T-helper 2 cell treated with Interferon-gamma antibody and Interleukin-4, amounts not matched to agents 100 ng/mL and 5 ng/mL, for 36 hours (primary cell): ENCODE measurements around the gene ESR2. TPM values are rescaled to one million over a fixed set of nuclear protein-coding genes. Genes with fewer than 3 reads are reported as not detected.

Experiments used
- intact Hi-C: fragments of 100-400 bp; cut with micrococcal nuclease; formaldehyde crosslinking; loops from one replicate; pipeline ENCODE4 v1.15.1; 2023
- total RNA-seq: library from RNA; stranded (reverse); gene quantifications from 2 replicates; pipeline ENCODE4 v1.2.3, GENCODE V29; 2022

Gene ESR2
- total RNA-seq, 1 donor from 2014 or later = 0.25 TPM

GRCh38 chr14:64272019-64272418, 22.2 kb downstream of the ESR2 start:
- intact Hi-C loops = no loop called here

GRCh38 chr14:64266239-64266638, 27.9 kb downstream of the ESR2 start:
- intact Hi-C loops = loop anchor here (1.0 to 10.0 kb wide), 3 partner anchors 14 to 621 kb away; partner anchors contain the start of gene WDR89

DNA sequence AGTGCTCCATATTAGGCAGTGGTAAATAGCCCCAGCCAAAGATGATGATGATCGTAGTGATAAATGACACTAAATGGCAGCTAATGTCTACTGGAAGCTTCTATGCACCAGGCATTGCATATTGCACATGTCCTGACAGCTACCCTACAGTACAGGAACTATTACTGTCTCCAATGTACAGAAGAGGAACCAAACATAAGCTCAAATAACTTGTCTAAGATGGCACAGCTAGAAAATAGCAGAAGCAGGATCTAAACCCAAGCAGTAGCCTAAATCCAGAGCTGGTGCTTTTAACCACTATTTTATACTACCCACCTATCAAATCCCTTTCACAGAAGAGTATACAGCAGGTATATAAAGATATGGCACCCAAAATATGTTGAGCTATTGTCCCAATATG, 28.9 kb downstream of the ESR2 start:
- intact Hi-C loops = loop anchor here (10.0 kb wide), 1 partner anchor 620 kb away; the partner anchor contains the start of gene WDR89

DNA sequence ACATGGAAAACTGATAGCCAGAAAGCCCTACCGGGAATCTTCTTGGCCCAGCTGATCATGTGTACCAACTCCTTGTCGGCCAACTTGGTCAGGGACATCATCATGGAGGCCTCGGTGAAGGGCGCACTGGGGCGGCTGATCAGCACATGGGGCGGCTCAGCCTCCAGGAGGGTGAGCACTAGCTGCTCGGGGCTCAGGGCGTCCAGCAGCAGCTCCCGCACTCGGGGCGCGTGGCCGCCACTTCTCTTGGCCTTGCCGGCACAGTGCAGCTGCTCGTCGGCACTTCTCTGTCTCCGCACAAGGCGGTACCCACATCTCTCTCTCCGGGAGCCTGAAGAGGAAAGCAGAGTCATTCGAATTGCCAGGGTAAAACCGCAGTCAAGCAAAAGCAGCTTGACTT, 33.8 kb downstream of the ESR2 start:
- intact Hi-C loops = loop anchor here (10.0 kb wide), 1 partner anchor 616 kb away; the partner anchor contains the start of gene WDR89

GRCh38 chr14:64255756-64256155, 38.4 kb downstream of the ESR2 start:
- intact Hi-C loops = no loop called here

GRCh38 chr14:64253672-64254071, 40.5 kb downstream of the ESR2 start:
- intact Hi-C loops = no loop called here

DNA sequence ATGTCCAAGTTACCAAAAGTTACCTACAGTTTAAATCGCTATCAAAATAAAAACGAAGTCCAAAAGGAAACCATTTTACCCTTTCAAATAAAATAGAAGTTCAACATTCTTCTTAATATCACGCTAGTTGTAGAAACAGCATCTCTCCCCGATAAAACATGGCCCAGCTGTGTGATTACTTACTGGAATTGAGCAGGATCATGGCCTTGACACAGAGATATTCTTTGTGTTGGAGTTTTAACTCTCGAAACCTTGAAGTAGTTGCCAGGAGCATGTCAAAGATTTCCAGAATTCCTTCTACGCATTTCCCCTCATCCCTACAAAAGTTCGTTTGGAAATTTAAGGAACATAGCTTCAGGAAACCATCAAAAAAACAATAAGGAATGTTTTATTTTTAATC, 44.8 kb downstream of the ESR2 start:
- intact Hi-C loops = no loop called here

DNA sequence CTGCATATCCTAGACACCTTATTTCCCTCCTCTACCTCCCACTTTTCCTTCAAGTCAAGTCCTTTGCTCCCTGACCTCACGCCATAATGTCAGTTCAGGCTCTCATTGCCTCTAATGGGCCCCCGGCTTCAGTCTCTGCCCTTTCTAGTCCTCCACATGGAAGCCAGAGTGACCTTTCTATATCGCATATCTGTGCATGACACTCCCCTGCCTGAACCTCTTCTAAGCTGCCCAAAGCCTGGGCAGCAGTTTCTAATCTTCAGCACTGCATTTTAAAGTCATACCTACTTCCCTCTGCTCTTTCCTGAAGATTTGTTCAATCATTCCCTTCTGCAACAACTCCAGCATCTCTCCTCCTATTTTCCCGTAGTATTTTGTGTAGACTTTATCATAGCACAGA, 45.5 kb downstream of the ESR2 start:
- intact Hi-C loops = no loop called here

GRCh38 chr14:64247195-64247594, 47.0 kb downstream of the ESR2 start:
- intact Hi-C loops = no loop called here

DNA sequence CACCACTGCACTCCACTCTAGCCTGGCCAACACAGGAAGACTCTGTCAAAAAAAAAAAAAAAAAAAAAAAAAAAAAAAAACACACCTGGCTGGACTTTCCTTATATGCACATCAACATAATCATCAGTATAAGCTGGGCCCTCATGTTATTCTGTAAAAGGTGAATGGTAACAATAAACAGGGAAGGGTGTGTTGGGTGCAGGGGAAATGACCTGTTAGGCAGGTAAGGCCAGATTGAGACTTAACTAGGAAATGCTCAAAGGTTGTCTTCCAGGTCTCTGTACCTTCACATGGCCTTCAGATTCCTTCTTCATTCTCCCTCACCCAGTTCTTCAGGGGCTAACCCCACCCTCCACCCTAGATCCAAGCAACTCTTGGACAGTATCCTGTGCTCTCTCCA, 47.5 kb downstream of the ESR2 start:
- intact Hi-C loops = no loop called here

DNA sequence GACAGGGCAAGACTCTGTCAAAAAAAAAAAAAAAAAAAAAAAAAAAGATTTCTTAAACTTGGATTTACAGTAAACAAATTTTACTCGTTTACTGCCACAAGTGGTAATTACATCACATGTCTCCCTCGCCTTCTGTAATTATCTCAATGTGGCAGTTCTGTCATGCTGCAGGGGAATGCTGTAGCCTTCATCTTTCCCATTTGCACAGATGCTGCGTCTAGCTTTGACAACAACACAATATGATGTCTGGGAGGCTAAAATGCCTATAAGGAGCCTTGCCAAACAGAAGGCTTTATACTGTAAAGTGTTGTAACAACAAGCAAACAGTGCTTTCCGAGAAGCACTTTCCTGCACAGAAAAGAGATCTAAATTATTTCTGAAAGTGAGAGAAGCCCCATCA, 48.7 kb downstream of the ESR2 start:
- intact Hi-C loops = no loop called here

GRCh38 chr14:64244279-64244678, 49.9 kb downstream of the ESR2 start:
- intact Hi-C loops = no loop called here

GRCh38 chr14:64238631-64239030, 55.5 kb downstream of the ESR2 start:
- intact Hi-C loops = no loop called here

DNA sequence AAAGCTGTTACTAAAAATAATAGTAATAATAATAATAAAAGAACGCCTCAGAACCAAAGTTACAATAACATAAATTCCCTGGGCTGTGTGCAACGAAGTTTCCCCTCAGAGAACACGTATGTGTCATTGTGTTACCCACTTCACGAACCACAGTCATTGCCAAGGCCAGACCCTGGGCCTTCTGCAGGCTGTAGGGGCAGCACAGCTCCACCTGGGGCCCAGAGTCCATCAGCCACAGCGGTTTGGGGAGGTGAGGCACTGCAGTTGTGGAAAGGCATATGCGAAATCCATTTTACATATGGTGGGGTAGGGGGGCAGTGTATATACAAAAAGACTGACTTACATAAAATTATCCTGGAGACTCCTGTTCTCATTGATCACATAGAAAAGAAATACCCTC, 56.1 kb downstream of the ESR2 start:
- intact Hi-C loops = no loop called here

DNA sequence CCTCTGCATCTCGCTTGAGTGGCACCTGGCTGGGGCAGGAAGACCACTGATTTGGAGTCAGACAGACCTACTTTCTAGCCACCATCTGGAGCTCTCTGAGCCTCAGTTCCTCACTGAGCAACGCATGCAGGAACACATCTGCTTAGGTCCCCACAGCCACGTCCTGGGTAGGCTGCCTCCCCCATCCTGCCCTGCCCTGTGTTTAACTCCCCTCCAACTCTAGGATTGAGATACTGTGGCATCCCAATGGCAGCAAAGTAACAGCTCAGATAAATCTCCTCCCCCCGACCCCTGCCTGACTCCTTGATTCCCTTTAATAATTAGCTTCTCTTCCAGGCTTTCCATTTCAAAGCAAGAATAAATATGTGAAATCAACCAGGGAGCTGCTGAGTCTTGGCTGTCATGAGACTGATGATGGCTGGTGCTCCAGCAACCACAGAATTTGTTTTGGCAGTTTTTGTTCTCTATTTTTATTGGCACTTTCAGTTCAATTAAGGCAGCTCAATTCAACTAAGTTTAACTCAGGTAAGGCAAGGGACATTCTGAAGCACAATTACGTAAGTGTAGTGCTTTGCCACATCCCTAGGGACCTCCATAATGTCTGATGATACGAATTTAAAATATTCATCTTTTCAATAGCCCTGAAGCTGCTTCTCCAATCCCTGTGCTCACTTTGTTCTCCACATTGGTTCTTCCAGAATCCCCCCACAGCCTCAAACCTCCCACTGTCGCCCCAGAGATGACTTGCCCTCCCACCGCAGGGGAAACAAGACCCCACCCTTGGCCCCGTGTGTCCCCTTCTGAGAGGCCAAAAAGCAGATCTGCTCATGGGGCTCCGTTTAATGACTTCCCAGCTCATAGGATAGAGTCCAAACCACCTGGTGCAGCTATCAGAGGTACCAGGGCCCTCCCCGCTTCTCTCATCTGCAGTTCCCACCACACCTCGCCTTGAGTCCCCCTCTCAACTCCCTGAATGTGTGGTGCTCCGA, 58.2 kb downstream of the ESR2 start:
- intact Hi-C loops = no loop called here

DNA sequence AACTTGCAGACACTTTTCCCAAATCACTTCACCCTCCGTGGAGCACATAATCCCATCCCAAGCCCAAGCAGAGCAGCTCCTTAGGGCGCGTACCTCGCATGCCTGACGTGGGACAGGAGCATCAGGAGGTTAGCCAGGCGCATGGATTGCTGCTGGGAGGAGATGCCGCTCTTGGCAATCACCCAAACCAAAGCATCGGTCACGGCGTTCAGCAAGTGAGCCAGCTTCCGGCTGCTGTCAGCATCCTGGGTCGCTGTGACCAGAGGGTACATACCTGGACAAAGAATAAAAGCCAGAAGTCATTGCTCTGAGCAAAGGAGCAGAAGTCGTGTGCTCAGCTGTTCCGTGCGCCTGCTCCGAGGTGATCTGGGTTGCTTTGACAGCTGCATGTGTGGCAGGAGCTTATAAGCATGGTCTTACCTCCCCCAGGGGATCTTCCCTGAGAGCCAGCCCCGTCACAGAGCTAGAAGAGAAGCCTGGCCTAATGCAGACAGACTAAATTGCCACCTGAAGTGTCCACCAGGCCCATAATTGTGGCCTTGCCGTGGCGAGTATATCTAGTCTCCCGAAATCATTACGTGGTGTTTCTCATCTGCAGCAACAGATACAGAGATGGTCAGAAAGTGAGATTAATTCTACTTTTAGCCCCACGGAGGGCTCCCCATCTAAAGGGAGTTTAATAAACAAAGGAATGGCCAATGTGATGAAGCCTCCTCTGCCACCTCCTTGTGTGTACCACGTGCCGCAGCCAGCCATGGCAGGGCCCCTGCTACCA, 59.1 kb downstream of the ESR2 start:
- intact Hi-C loops = loop anchor here (5.0 kb wide), 1 partner anchor 62 kb away; no protein-coding TSS in a partner anchor

- intact Hi-C loops = loop anchor here (5.0 kb wide), 1 partner anchor 64 kb away; no protein-coding TSS in a partner anchor
These were observed 60.5 kb downstream of the ESR2 start for GRCh38 chr14:64233531-64234190.

DNA sequence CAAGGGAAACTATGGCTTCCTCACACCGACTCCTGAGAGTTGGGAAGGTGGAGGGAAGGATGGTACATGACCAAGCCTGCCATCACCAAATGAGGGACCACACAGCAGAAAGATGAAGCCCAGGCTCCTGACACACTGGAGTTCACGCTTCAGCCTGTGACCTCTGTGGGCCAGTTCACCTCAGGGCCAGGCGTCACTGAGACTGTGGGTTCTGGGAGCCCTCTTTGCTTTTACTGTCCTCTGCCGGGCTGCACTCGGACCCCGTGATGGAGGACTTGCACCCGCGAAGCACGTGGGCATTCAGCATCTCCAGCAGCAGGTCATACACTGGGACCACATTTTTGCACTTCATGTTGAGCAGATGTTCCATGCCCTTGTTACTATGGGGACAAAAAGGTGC, 61.2 kb downstream of the ESR2 start:
- intact Hi-C loops = loop anchor here (5.0 kb wide), 1 partner anchor 64 kb away; no protein-coding TSS in a partner anchor

DNA sequence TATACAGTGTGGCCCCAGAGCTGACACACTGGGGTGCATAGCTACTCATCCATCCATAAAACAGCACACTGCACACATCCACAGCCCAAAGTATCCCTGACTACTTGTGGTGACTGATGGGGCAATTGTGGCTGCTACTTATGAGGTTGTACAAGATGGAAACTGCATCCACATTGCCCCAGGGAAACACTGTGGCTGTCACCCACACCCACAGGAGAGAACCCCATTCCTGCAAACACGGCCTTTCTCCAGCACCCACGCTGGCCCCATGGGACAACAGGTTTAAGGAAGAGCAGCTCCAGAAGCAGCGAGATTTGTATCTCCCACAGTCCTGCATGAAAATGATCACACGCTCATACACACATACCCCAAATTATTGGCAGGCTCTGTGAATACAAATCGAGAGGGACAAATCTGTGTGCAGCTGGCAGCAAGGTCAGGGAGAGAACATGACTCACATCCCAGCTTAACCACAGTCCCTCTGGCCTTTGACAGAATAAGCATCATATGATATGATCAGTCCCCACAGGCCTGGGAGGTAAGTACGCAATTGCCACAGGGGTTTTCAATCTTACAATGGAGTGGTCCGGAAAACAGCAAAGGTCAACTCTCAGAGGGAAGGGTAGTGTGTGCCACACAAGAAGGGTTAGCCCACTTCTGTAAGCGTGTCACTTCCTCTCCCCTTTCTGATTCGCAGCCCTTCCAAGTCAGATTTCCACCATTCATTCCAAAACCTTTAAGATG, 61.9 kb downstream of the ESR2 start:
- intact Hi-C loops = loop anchor here (5.0 kb wide), 1 partner anchor 65 kb away; no protein-coding TSS in a partner anchor

GRCh38 chr14:64229489-64229888, 64.7 kb downstream of the ESR2 start:
- intact Hi-C loops = no loop called here

DNA sequence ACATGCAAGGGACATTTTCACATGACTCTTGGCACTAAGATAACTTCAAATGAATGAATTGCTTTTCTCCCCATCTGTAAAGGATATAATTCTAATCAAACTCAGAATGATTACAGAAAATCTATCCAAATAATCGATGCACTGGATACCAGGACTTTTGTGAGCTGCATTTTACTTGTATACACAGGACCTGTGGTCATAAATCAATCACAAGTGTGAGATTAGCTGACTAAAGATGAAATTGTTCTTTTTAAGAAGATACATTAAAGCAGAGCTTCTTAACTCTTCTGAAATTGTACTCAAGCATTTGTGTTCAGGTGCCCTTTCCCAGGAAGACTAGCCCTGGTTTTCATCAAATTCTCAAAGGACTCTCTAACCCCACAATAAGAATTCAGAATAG, 66.3 kb downstream of the ESR2 start:
- intact Hi-C loops = no loop called here
